Keratinocyte (primary cell): ENCODE data around the gene PLCG2. TPM values are rescaled to one million over a fixed set of nuclear protein-coding genes. Genes with fewer than 3 reads are reported as not detected.
"Not testable (repeated sequence)": the region's sequence is repeated elsewhere in the genome, so short reads cannot be mapped to it uniquely, and the experiment has no call there.

Source experiments
- DNase-seq: peaks from one replicate; pipeline ENCODE4 v3.0.0-alpha.2; 2011; ENCODE audit warnings: low read depth, missing footprints, low spot score
- FAIRE-seq: peaks from 2 replicates; lab custom pipeline; 2011; peaks lifted over from hg19 to GRCh38; lab: Jason Lieb, UNC
- H2AFZ ChIP-seq: 2 replicates; pipeline ENCODE4 v1.6.0; 2012; ENCODE audit warnings: low read length, control low read depth, inconsistent platforms; ENCODE audit not compliant: control insufficient read depth
- H3K27ac ChIP-seq: 2 replicates; pipeline ENCODE4 v1.5.1; 2011; ENCODE audit warnings: low read length; ENCODE audit not compliant: control insufficient read depth, insufficient read depth
- H3K27me3 ChIP-seq: 3 replicates; pipeline ENCODE4 v1.6.0; 2011; ENCODE audit warnings: low read length; ENCODE audit not compliant: control insufficient read depth, insufficient read depth; ENCODE audit errors: extremely low read depth
- H3K36me3 ChIP-seq, 2 experiments: 2 replicates in 1 of 2; 3 replicates in 1 of 2; pipeline ENCODE4 v1.5.1; 2011; ENCODE audit warnings: low read length in 2 of 2, mild to moderate bottlenecking in 1 of 2; ENCODE audit not compliant: control insufficient read depth in 2 of 2, insufficient read depth in 2 of 2; ENCODE audit errors: extremely low read depth in 1 of 2
- H3K4me1 ChIP-seq: 3 replicates; pipeline ENCODE4 v1.5.1; 2011; ENCODE audit warnings: low read length; ENCODE audit not compliant: control insufficient read depth, insufficient read depth; ENCODE audit errors: extremely low read depth
- H3K4me2 ChIP-seq: 3 replicates; pipeline ENCODE4 v1.6.0; 2011; ENCODE audit warnings: low read depth, low read length; ENCODE audit not compliant: control insufficient read depth, insufficient read depth; ENCODE audit errors: extremely low read depth
- H3K4me3 ChIP-seq, 3 experiments: fragments of 200-600 bp in 1 of 3; sonication (generic) in 1 of 3; 2 replicates in 2 of 3; 3 replicates in 1 of 3; pipeline ENCODE4 v1.5.1; 2011 to 2016; ENCODE audit warnings: low read length in 3 of 3, mild to moderate bottlenecking in 3 of 3, control low read depth in 2 of 3, inconsistent platforms in 1 of 3, low read depth in 1 of 3, mixed read lengths in 1 of 3, mixed run types in 1 of 3, moderate library complexity in 1 of 3; ENCODE audit not compliant: control insufficient read depth in 2 of 3, insufficient read depth in 2 of 3; ENCODE audit errors: extremely low read depth in 1 of 3
- H3K79me2 ChIP-seq: 2 replicates; pipeline ENCODE4 v1.6.0; 2012; ENCODE audit warnings: low read length; ENCODE audit not compliant: control insufficient read depth, insufficient read depth
- H3K9ac ChIP-seq: 3 replicates; pipeline ENCODE4 v1.6.0; 2011; ENCODE audit warnings: low read length; ENCODE audit not compliant: control insufficient read depth, insufficient read depth; ENCODE audit errors: extremely low read depth
- H3K9me1 ChIP-seq: 3 replicates; pipeline ENCODE4 v1.6.0; 2011; ENCODE audit warnings: low read length; ENCODE audit not compliant: control insufficient read depth, insufficient read depth; ENCODE audit errors: extremely low read depth
- H3K9me3 ChIP-seq: 2 replicates; pipeline ENCODE4 v1.5.1; 2012; ENCODE audit warnings: low read depth, low read length; ENCODE audit not compliant: control insufficient read depth
- H4K20me1 ChIP-seq: 3 replicates; pipeline ENCODE4 v1.6.0; 2011; ENCODE audit warnings: low read length; ENCODE audit not compliant: control insufficient read depth, insufficient read depth; ENCODE audit errors: extremely low read depth
- EZH2 ChIP-seq: IDR thresholded peaks from one replicate; pipeline ENCODE4 v1.6.1; 2012; ENCODE audit warnings: inconsistent platforms, mild to moderate bottlenecking, low read length, moderate library complexity
- dilution Hi-C: fragments of 300-500 bp; cut with MboI; formaldehyde crosslinking; loops from one replicate; pipeline ENCODE4 v1.7.0; 2020; ENCODE audit warnings: low sequenced_read_pairs; ENCODE audit not compliant: extremely low pct_ligation_motif_present
- polyA plus RNA-seq, 5 experiments: library from polyadenylated mRNA; depleted of rRNA in 3 of 5; stranded (reverse) in 3 of 5; stranded (forward) in 1 of 5; unstranded in 1 of 5; fragments of >200 nt; gene quantifications; 1 replicate in 1 of 5; 2 replicates in 3 of 5; 3 replicates in 1 of 5; pipeline versions ENCODE4 v1.2.1 to v1.2.3, GENCODE V29; 2011 to 2012; ENCODE audit warnings: missing spikeins in 2 of 5, low read depth in 1 of 5, low replicate concordance in 1 of 5
- TF ChIP-seq, protein P1 (sequence below), 3 experiments: IDR thresholded peaks in 1 of 3; conservative IDR thresholded peaks in 1 of 3; optimal IDR thresholded peaks in 1 of 3; 2 replicates in 2 of 3; 3 replicates in 1 of 3; pipeline versions ENCODE3 to v1.5.1; 2011; ENCODE audit warnings: low read length in 3 of 3, mild to moderate bottlenecking in 3 of 3, moderate library complexity in 2 of 3, control low read depth in 1 of 3, inconsistent platforms in 1 of 3; ENCODE audit not compliant: insufficient read depth in 2 of 3; ENCODE audit errors: extremely low read depth in 1 of 3

The PLCG2 gene
- polyA plus RNA-seq, 1 donor (not counting 4 experiments of a cell fraction or from before 2014, with no cell fraction given), result 3.5 TPM

DNA sequence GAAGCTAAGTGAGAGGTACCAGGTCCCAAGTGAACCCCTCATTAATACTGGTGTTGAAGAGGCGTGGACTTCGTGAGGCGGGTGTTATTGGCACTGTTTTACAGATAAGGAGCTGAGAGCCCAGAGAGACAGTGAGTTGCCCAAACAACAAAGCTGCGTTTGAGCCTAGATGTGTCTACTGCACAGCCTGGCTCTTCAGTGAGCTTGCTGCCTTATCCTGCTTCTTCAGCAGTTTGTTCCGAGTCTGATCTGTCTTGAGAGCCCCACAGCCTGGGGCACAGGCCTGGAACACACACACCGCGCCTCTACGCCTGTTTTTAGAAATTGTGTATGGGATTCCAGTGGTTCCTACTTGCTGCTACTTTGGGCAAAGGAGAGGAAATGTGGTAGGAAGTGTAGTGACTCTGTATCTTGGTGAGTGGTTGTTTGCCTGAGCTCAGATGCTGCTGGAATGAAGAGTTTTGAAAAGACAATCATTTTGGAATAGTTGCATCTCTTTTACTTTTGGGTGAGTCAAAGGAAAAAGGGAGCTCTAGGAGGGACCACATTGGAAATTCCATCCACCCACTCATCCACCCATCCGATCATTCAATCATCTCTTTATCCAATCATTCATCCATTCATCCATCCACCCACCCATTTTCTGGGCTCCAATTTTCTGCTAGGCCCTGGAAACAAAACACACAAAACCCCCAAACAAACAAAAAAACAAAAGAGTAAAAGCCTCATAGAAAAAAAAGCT, 22.3 kb upstream of the PLCG2 start:
- no peak for TF ChIP-seq EZH2
- TF ChIP-seq, protein P1, sequence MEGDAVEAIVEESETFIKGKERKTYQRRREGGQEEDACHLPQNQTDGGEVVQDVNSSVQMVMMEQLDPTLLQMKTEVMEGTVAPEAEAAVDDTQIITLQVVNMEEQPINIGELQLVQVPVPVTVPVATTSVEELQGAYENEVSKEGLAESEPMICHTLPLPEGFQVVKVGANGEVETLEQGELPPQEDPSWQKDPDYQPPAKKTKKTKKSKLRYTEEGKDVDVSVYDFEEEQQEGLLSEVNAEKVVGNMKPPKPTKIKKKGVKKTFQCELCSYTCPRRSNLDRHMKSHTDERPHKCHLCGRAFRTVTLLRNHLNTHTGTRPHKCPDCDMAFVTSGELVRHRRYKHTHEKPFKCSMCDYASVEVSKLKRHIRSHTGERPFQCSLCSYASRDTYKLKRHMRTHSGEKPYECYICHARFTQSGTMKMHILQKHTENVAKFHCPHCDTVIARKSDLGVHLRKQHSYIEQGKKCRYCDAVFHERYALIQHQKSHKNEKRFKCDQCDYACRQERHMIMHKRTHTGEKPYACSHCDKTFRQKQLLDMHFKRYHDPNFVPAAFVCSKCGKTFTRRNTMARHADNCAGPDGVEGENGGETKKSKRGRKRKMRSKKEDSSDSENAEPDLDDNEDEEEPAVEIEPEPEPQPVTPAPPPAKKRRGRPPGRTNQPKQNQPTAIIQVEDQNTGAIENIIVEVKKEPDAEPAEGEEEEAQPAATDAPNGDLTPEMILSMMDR (optimal IDR thresholded peaks at IDR 0.05 in 1 of 3, IDR thresholded peaks at IDR 0.05 in 1 of 3, conservative IDR thresholded peaks at IDR 0.05 in 1 of 3; ENCODE audit: extremely low read depth in 1 of 3, insufficient read depth in 2 of 3, low read length in 3 of 3), result no peak
- no peak overlapping the region for H3K27ac ChIP-seq

DNA sequence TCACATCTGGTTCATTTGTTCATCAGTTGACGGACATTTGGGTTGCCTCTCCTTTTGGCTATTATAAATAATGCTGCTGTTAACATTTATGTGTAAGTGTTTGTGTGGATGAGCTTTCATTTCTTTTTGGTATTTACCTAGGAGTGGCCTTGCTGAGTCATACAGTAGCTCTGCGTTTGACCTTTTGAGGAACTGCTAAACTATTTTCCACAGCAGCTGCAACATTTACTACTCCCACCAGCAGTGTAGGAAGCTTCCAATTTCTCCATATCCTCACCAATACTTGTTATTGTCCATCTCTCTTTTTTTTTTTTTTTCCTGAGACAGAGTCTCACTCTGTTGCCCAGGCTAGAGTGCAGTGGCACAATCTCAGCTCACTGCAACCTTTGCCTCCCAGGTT, 20.7 kb upstream of the PLCG2 start:
- H3K36me3 ChIP-seq, result no peaks in the 10 kb centered on the region
- no peaks in the 10 kb centered on the region for H3K27me3 ChIP-seq
- H4K20me1 ChIP-seq, result no peaks in the 10 kb centered on the region
- no peaks in the 10 kb centered on the region for H3K9me3 ChIP-seq
- TF ChIP-seq, protein P1 (optimal IDR thresholded peaks at IDR 0.05 in 1 of 3, IDR thresholded peaks at IDR 0.05 in 1 of 3, conservative IDR thresholded peaks at IDR 0.05 in 1 of 3; ENCODE audit: extremely low read depth in 1 of 3, insufficient read depth in 2 of 3, low read length in 3 of 3), result no peak
- TF ChIP-seq EZH2, result no peak
- H3K4me1 ChIP-seq, result no peaks in the 10 kb centered on the region
- H3K79me2 ChIP-seq, result no peaks in the 10 kb centered on the region
- no peak overlapping the region for H3K4me2 ChIP-seq
- DNase-seq, result no peak
- no peaks in the 10 kb centered on the region for H3K9me1 ChIP-seq
- H2AFZ ChIP-seq, result no peak overlapping the region
- dilution Hi-C loops, result no loop called here
- no peak overlapping the region for H3K27ac ChIP-seq
- no peak for FAIRE-seq
- H3K4me3 ChIP-seq, result no peak overlapping the region
- H3K9ac ChIP-seq, result no peak overlapping the region

More for the DNA sequence above, 22.3 kb upstream of the PLCG2 start:
- FAIRE-seq, result no peak
- Histone ChIP-seq H2AFZ (no peak overlapping the region), H3K9me3 (no peaks in the 10 kb centered on the region), H3K9ac (no peak overlapping the region), H3K9me1 (no peaks in the 10 kb centered on the region), H3K27me3 (no peaks in the 10 kb centered on the region), H3K4me1 (no peaks in the 10 kb centered on the region), H3K4me2 (no peak overlapping the region), H4K20me1 (no peaks in the 10 kb centered on the region), H3K79me2 (no peaks in the 10 kb centered on the region), H3K4me3 (no peak overlapping the region), H3K36me3 (no peaks in the 10 kb centered on the region)
- DNase-seq, result no peak
- dilution Hi-C loops, result no loop called here

DNA sequence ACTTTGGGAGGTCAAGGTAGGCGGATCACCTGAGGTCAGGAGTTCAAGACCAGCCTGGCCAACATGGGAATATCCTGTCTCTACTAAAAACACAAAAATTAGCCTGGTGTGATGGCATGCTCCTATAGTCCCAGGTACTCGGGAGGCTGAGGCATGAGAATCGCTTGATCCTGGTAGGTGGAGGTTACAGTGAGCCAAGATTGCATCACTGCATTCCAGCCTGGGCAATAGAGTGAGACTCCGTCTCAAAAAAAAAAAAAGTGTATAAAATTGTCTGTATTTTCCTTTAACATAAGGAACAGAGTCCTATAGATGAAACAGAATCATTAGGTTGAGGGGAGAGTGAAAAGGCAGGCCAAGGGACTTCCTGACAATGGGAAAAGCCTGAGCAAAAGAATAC, 16.8 kb upstream of the PLCG2 start:
- H2AFZ ChIP-seq, H3K27me3 ChIP-seq, H3K4me3 ChIP-seq, DNase-seq, H3K9ac ChIP-seq, H3K9me1 ChIP-seq, H3K4me1 ChIP-seq, H3K9me3 ChIP-seq, FAIRE-seq, dilution Hi-C loops, H3K79me2 ChIP-seq, H3K36me3 ChIP-seq, H3K27ac ChIP-seq, H4K20me1 ChIP-seq, H3K4me2 ChIP-seq: not testable (repeated sequence)
